Thoracic aorta (tissue), 2 donors: ENCODE measurements around the gene MSL3. TPM values are rescaled to one million over a fixed set of nuclear protein-coding genes. Genes with fewer than 3 reads are reported as not detected.

Experiments
- ATAC-seq: fragments of 150-250 bp; one replicate; pipeline ENCODE4 v1.8.0; 2017; ENCODE audit warnings: low read depth; ENCODE audit not compliant: insufficient number of reproducible peaks, low FRiP score
- DNase-seq: peaks from one replicate; pipeline ENCODE4 v3.0.0-alpha.2; 2020; ENCODE audit warnings: low spot score
- H3K27ac ChIP-seq, 2 donors: fragments of 200-600 bp; sonication (generic); 1 replicate in 1 of 2; 2 replicates in 1 of 2; pipeline ENCODE4 v1.5.1; 2016; ENCODE audit warnings: mild to moderate bottlenecking in 2 of 2, moderate library complexity in 2 of 2
- H3K27me3 ChIP-seq: fragments of 200-600 bp; sonication (generic); replicated peaks from 2 replicates; pipeline ENCODE4 v1.6.0; 2016; ENCODE audit warnings: mild to moderate bottlenecking; ENCODE audit not compliant: insufficient read depth
- H3K36me3 ChIP-seq: fragments of 200-600 bp; sonication (generic); one replicate; pipeline ENCODE4 v1.5.1; 2016
- H3K4me1 ChIP-seq, 2 donors: fragments of 200-600 bp; sonication (generic); 1 replicate in 1 of 2; 2 replicates in 1 of 2; pipeline versions ENCODE4 v1.5.1 to v1.6.0; 2016; ENCODE audit warnings: low read depth in 2 of 2, mild to moderate bottlenecking in 1 of 2; ENCODE audit not compliant: control insufficient read depth in 1 of 2
- H3K4me3 ChIP-seq: fragments of 200-600 bp; sonication (generic); 2 replicates; pipeline ENCODE4 v1.5.1; 2016; ENCODE audit warnings: mild to moderate bottlenecking
- H3K9me3 ChIP-seq: fragments of 200-600 bp; sonication (generic); 2 replicates; pipeline ENCODE4 v1.5.1; 2016
- total RNA-seq, 2 donors: library from RNA; depleted of rRNA; stranded (reverse); fragments of >200 nt; gene quantifications; one replicate each; pipeline versions ENCODE4 v1.1.0 to v1.2.3, GENCODE V29; 2016
- TF ChIP-seq, protein P1 (sequence below): fragments of 200-600 bp; sonication (generic); IDR thresholded peaks from one replicate; pipeline ENCODE4 v1.5.1; 2019; ENCODE audit warnings: antibody characterized with exemption

The MSL3 gene
- total RNA-seq, 2 donors from 2014 or later, result 25.5 to 25.8 TPM

GRCh38 chrX:11745881-11746280 is 12.2 kb upstream of the MSL3 start:
- no peak for DNase-seq
- Histone ChIP-seq H3K9me3 (no peaks in the 10 kb centered on the region), H3K4me1 (no peaks in the 10 kb centered on the region), H3K36me3 (no peaks in the 10 kb centered on the region), H3K4me3 (no peak overlapping the region), H3K27ac (no peak overlapping the region), H3K27me3 (no peaks in the 10 kb centered on the region)
- TF ChIP-seq, protein P1, sequence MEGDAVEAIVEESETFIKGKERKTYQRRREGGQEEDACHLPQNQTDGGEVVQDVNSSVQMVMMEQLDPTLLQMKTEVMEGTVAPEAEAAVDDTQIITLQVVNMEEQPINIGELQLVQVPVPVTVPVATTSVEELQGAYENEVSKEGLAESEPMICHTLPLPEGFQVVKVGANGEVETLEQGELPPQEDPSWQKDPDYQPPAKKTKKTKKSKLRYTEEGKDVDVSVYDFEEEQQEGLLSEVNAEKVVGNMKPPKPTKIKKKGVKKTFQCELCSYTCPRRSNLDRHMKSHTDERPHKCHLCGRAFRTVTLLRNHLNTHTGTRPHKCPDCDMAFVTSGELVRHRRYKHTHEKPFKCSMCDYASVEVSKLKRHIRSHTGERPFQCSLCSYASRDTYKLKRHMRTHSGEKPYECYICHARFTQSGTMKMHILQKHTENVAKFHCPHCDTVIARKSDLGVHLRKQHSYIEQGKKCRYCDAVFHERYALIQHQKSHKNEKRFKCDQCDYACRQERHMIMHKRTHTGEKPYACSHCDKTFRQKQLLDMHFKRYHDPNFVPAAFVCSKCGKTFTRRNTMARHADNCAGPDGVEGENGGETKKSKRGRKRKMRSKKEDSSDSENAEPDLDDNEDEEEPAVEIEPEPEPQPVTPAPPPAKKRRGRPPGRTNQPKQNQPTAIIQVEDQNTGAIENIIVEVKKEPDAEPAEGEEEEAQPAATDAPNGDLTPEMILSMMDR, result no peak
- no peak for ATAC-seq

DNA sequence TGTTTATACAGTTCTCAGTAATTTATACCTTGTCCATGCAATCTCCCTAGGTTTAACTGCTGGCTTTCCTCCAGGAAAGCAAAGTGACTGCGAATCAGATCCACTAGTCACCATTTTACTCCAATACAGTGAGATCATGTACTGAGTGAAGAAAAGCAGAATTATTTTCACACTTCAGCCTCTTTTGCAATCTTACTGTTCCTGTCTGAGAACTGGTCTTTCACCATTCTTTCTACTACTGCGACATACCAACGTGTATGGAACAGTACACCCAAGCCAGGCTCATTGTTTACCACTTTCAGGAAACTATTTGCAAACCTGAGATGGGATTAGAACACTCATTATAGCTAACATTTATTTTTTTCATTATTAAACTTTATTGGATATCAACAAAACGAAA is 8.0 kb upstream of the MSL3 start:
- ATAC-seq (no peak), DNase-seq (no peak)
- Histone ChIP-seq H3K36me3 (no peaks in the 10 kb centered on the region), H3K4me1 (no peaks in the 10 kb centered on the region), H3K27me3 (no peaks in the 10 kb centered on the region), H3K9me3 (no peaks in the 10 kb centered on the region), H3K27ac (no peak overlapping the region), H3K4me3 (no peak overlapping the region)
- TF ChIP-seq, protein P1, result no peak

DNA sequence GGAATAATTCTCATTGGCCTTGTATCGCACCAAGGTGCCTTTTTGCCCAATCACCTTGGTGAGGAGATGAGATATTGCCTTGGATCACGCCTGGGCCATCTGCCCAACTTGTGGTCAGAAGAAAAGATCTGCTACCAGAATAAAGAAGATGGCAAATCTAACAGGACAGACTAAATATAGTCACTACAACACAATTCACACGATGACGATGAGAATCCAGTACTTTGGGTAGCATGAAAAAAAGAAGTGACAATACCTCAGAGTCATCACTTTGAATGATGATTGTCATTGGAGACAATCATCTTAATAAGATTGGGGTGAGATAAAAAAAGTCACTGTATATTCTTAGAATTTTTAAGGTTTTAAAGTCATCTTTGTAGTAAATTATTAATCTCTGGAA is 7.3 kb upstream of the MSL3 start:
- TF ChIP-seq, protein P1, result no peak
- H3K4me3 ChIP-seq, result no peak overlapping the region
- no peak for DNase-seq
- no peaks in the 10 kb centered on the region for H3K4me1 ChIP-seq
- no peaks in the 10 kb centered on the region for H3K27me3 ChIP-seq
- H3K36me3 ChIP-seq, result no peaks in the 10 kb centered on the region
- H3K27ac ChIP-seq, result no peak overlapping the region
- ATAC-seq, result no peak
- no peaks in the 10 kb centered on the region for H3K9me3 ChIP-seq

GRCh38 chrX:11751261-11751660 is 6.8 kb upstream of the MSL3 start:
- no peak for DNase-seq
- Histone ChIP-seq H3K27me3 (no peaks in the 10 kb centered on the region), H3K9me3 (no peaks in the 10 kb centered on the region), H3K4me3 (no peak overlapping the region), H3K27ac (no peak overlapping the region), H3K4me1 (no peaks in the 10 kb centered on the region), H3K36me3 (no peaks in the 10 kb centered on the region)
- TF ChIP-seq, protein P1, result no peak
- ATAC-seq, result no peak

GRCh38 chrX:11753668-11754067 is 4.4 kb upstream of the MSL3 start:
- Histone ChIP-seq H3K36me3 (no peaks in the 10 kb centered on the region), H3K27ac (no peak overlapping the region), H3K4me3 (no peak overlapping the region), H3K27me3 (no peaks in the 10 kb centered on the region), H3K4me1 (no peaks in the 10 kb centered on the region), H3K9me3 (no peaks in the 10 kb centered on the region)
- no peak for ATAC-seq
- TF ChIP-seq, protein P1, result no peak
- DNase-seq, result no peak
